GM19023 (cell line): ENCODE data around the gene BRWD1.
"Not testable (repeated sequence)": the region's sequence is repeated elsewhere in the genome, so short reads cannot be mapped to it uniquely, and the experiment has no call there.

ENCODE experiments used
- ATAC-seq: cut with Tn5 transposase; IDR thresholded peaks from one replicate; pipeline ENCODE4 v1.9.1; 2021; ENCODE audit warnings: mild to moderate bottlenecking, moderate library complexity; ENCODE audit not compliant: unreplicated experiment

Gene BRWD1

DNA sequence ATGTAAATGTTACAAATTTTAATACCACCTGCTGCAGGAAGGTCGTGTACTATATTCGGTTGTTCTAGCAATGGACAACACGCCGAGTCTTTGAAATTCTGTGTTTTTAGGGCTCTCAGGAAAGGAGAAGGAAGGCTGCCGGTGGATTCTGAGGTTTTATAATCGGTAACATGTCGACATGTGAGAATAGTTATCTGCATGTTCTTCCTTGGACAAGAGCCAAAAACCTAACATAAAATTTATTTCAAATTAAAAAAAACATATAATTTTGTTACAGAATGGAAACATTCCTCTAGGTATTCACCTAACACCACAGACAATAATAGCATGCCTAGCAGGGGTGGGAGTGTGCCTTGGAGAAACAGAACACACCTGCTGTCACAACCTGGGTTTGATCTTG lies 135.0 kb downstream of the BRWD1 start:
- no peak for ATAC-seq

DNA sequence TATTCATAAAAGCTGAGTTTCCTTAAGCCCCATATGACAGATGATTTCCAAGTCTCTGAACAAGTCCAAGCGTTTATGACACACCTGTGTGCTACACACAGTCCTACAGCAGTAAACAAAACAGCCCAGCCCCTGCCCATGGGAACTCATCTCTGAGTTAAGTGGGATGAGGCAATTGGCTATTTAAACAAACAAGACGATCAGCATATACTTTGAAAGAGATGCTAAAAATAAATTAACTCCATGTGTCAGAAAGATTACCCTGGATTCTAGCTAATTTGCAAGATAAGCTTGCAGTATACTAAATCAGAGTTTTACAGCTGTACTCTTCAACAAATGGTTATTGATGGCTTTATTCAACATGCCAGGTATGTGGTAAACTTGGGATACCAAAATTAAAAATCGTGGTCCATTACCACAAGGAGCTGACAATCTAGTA lies 137.1 kb downstream of the BRWD1 start:
- ATAC-seq: no peak

DNA sequence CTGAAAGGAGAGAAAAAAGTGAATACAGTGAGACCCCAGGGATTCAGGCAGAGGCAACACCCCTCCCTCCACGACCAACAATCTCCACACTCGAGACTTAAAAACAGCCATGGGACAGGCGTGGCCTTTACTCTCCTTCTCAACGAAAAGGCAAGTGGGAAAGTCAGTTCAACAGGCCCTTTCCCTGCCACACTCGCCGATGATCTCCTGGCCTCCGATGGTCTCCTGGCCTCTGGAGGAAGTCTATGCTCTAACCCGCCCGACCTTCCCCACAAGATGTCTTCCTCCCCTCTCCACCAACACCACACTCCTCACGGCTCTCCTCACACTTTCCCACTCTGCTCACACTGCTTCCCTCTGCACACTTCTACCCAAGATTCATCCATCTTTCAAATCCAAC lies 137.8 kb downstream of the BRWD1 start:
- no peak for ATAC-seq

DNA sequence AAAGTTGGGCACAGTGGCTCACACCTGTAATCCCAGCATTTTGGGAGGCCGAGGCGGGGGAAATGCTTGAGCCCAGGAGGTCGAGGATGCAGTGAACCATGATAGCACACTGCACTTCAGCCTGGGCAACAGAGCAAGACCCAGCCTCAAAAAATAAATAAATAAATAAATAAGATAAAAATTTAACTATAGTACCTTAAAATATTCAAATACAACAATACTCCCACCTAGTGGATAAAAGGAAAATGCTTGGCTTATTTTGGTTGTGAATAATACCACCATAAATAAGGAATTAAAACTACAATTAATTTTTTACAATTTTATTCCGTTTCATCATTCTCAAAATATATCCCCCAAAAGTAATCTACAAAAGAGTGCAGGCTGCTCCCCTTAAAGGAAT lies 138.3 kb downstream of the BRWD1 start:
- ATAC-seq: no peak

DNA sequence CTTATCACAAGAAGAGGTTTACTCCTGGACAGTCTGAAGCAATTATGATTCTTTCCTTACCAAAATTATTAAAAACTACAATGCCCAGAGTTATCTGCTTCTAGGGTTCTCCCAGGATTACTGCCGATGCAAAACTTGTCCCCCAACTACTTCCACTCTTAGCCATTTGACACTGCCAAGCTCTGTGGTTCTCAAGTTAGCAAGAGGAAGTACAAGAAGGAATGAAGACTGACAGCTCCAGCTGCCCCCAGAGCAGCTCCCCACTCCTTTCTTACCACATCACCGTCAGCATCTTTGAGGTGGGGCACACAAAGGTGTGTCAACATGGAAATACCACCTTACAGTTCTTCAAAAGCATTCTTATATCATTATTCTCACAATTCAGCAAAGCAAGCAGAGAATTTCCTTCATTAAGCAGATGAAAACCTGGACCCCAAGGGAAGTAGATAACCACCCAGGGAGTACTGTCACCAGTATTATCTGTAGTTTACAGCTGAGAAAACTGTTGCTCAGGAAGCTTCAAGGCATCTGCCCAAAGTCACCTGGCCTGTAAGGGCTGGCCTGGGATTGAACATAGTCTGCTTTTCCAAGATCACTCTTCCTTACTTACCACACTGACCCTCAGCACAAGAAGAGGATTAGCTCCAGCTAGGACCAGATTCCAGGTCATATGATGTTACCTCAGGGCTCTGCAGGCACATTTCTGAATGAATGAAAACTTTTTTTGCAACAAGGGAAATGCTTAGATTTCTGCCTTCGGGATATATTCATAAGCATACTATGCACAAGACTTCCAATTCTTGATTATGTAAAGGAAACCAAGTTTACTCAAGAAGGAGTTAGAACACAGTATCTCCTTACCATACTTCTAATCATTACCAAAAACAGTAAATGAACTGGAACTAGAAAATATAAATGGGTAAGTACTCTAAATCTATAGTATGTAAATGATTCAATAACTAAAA lies 139.4 kb downstream of the BRWD1 start:
- ATAC-seq: no peak

DNA sequence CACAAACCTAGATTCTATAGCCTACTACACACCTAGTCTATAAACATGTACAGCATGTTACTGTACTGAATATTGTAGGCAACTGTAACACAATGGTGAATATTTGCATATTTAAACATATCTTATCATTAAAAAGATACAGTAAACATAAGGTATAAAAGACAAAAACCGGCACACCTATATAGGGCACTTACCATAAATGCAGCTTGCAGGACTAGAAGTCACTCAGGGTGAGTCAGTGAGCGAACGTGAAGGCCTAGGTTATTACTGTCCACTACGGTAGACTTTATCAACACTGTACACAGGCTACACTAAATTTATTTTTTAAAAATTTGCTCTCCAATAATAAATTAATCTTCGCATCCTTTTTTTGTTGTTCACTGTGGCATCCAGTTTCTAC lies 143.5 kb downstream of the BRWD1 start:
- no peak for ATAC-seq

DNA sequence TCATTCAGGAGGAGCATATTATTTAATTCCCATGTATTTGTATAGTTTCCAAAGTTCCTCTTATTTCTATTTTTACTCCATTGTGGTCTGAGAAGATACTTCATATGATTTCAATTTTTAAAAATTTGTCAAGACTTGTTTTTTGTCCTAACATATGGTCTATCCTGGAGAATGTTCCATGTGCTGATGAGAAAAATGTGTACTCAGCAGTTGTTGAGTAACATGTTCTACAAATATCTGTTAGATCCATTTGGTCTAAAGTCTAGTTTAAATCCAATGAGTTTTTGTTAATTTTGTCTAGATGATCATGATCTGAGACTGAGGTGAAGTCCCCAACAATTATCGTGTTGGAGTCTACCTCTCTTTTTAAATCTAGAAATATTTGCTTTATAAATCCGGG lies 144.6 kb downstream of the BRWD1 start:
- ATAC-seq: no peak

DNA sequence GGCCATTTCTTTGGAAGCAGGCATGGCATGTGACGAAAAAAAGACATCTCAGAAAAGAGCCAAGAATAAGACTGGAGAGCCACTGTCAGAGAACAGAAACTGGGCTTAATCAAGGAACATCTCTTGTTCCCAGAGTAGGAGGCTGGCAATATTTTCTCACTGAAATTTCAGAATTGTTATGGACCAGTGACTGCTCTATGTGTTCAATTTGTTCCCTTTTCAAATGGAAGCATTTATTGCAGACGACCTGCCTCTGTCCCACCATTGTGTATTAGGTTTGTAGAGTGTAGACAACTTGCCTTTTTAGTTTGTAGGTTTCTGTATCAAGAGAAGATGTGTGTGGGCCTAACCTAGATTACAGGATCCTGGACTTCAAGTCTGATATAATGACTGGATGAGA lies 148.9 kb downstream of the BRWD1 start:
- no peak for ATAC-seq

DNA sequence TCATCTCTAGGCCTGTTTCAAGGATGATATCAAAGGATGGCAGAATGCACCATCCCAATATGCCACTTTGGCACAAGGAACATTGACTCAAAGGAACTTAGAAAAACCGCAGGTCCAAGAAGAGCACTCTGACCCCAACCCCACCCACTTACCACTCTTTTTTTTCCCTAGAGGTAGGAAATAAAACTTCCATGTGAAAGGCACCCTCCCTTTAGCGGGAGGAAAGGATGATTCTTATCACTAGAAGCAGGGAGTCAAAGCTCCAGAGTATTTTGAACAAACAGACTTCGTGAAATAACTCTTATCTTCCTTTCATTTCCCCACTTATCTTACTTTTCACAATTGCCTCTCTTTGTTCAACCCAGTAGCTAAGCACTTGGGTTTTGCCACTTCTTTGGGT lies 152.4 kb downstream of the BRWD1 start:
- ATAC-seq: no peak

DNA sequence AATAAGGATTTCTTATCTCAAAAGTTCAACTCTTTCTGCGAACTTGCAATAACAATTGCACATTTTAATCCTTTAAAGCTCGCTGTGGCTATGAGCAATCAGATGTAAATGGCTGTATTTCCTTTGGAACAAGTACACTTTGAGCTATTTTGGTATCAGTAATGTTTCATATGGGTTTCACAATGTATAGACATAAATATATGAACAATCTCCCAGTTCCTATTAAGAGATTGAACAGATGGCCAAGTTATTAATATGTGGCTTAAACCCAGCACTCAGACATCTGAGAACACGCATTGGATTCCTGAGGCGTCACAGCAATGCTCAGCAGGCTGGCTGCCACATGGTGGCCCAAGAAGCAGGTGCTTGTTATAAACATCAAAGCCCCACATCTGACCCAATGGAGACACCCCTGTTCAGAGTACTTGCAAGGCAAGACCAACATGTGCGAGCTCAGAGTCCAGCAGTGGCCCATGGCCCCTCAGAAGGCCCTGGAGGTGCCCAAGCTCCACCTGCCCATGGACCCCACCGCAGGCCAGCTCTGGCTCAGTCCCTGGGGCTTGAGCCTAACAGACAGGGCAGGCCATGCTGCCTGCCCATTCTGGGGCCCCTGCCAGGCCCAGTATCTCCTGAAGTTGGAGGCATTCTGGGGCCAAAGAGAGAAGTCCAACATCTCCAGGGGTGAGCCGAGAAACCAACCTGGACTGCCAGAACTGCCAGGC lies 153.9 kb downstream of the BRWD1 start:
- no peak for ATAC-seq

DNA sequence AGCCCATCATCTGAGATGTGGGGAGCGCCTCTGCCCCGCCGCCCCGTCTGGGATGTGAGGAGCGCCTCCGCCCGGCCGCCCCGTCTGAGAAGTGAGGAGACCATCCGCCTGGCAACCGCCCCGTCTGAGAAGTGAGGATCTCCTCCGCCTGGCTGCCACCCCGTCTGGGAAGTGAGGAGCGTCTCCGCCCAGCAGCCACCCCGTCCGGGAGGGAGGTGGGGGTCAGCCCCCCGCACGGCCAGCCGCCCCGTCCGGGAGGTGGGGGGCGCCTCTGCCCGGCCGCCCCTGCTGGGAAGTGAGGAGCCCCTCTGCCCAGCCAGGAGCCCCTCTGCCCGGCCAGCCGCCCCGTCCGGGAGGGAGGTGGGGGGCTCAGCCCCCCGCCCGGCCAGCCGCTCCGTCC lies 156.2 kb downstream of the BRWD1 start:
- not testable (repeated sequence) for ATAC-seq

DNA sequence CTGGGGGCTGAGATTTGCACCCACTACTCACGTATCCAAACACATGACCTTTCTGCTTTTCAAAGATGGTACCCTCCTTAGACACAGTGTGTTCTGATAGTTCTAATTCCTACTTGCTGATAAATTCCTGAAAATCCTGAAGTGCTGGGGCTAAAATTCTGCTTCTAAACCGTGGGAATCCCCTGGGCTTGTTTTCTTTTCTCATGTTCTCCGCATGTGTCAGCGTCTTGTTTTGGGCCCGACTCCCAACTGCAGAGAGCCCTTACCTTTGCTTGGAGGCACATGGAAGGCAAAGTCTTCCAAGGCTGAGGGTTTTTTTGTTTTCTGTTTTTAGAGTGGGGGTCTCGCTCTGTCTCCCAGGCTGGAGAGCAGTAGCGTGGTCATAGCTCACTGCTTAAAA lies 157.4 kb downstream of the BRWD1 start:
- ATAC-seq: no peak

DNA sequence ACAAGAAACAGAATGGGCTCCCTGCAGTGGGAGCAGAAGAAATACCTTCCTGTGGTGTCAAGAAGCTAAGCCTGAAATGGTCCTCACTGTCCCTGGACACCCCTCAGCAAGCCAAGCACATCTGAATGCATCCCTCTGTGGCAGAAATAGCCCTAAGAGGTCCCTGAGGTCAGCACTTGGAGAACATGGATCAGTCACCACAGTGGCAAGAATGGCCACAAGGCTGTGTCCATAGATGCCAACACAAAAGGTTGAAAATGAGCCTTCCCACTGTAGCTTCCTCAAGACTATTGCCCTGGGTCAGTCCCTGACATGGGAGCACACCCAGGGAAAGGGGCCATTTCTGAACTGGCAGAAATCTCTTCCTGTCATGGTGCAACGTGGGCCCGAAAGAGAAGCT lies 157.9 kb downstream of the BRWD1 start:
- no peak for ATAC-seq

DNA sequence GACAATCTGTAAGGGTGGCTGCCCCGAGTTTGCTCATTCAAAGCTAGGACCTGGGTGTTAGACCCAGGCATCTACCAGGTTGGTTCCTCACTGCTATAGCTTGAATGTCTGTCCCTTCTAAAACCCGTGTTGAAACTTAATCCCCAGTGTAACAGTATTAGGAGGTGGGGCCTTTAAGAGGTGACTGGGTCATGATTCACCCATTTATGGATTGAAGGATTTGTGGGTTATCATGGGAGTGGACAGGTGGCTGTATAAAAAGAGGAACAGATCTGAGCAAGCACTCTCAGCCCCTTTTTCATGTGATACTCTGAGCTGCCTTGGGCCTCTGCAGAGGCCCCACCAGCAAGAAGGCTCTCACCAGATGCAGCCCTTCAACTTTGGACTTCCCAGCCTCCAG lies 159.6 kb downstream of the BRWD1 start:
- ATAC-seq: no peak

DNA sequence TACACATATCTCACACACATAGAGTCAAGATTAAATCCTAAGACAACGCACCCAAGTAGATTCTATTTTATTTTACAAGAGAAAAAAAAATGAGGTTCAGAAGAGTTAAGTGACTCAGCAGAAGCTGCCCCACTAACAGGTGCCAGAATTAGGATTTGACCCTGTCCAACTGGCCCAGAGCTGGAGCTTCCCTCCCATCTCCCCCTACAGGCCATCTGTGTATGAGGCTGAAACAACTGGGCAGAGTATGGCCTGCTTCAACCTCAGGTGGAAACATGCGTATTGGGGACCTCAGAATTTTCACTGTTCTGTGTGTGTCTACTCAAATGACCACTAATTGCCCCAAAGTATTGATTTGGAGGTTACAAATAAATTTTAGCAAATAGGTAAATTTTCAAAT lies 160.1 kb downstream of the BRWD1 start:
- ATAC-seq: no peak

DNA sequence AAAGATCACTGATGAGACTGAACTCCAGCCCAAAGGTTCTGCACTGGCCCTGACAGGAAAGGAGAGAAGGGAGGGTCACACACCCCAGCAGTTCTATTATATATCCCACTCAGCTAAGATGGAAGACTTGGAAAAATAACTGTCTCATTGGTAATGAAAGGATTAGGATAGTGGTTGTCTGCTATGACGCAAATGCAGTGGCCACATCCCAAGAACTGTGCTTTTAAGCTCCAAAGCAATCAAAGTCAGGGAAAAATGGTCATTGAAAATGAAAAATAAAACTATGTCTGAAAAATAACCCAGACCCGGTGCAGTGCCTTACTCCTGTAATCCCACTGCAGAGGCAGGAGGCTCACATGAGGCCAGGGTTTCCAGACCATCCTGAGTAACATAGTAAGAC lies 161.2 kb downstream of the BRWD1 start:
- ATAC-seq: no peak

DNA sequence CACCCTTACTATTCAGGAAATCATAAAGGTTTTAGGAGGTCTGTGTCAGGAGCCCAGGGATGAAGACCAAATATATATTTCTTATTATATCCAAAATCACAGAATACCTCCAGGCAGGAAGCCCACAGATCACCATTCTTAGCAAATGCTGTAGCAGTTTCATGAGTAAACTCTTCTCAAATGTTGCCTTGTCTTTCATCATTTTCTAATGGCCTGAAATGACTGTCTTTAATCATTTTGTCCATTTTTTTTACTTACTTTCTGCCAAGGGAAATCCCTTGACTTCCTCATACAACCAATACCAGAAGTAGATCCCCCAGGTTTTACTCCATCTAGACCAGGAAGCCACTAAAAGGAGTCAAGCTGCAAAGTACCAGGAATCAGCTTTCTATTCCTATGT lies 162.6 kb downstream of the BRWD1 start:
- ATAC-seq: no peak

DNA sequence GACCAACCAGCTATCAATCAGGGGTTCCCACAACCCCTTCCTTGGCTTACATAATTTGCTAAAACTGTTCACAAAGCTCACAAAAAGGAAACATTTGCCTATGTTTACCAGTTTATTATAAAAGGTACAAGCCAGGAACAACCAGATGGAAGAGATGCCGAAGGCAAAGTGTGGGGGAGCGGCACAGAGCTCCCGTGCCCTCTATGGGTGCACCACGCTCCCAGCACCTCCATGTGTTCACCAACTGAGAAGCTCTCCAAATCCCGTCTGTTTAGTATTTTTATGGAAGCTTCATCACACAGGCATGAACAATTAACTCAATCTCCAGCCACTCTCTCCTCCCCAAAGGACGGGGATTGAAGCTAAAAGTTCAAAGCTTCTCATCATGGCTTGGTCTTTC lies 163.1 kb downstream of the BRWD1 start:
- ATAC-seq: no peak

DNA sequence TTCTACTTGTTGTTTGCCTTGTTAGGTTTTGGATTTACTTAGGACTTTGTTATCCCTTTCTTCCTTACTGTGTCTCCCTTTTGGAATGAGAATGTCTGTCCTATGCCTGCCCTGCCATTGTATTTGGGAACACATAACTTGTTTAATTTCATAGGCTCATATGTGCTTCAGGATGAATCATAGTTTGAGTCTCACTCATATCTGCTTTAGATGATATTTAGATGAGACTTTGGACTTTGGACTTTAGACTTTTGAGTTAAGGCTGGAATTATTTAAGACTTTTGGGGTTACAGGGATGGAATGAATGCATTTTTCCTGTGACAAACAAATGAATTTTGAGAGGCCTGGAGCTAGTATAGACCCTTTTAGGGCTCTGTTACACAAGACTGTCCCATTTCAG lies 163.6 kb downstream of the BRWD1 start:
- ATAC-seq: no peak

DNA sequence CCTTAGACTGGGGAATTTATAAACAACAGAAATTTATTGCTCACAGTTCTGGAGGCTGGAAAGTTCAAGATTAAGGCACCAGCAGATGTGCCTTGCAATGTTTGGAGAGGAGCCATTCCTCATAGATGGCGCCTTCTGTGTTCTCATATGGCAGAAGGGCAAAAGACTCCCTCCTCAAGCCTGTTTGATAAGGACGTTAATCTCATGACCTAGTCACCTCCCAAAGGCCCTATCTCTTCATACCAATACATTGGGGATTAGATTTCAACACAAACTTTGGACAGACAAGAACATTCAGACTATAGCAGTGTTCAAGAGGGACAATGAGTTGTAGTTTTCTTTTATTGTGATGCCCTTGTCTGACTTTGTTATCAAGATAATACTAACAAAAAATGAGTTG lies 164.5 kb downstream of the BRWD1 start:
- ATAC-seq: no peak

DNA sequence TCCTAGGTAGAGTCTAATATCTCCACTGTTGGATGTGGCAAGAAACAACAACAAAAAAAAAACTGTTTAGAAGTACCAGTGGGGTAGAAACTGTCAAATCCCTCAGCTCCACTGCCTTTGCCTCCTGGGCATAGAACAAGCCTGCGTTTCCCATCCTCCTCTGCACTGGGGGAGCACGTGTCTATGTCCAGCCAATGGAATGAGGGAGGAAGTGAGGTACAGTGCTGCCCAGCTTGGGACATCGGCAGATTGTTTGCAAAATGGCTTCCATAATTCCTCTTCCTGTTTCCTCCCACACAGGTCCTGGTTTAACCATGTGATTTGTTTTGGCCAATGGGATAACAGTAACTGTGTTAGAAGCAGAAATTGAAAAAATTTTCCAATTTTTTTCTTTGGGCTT lies 169.2 kb downstream of the BRWD1 start:
- ATAC-seq: no peak

DNA sequence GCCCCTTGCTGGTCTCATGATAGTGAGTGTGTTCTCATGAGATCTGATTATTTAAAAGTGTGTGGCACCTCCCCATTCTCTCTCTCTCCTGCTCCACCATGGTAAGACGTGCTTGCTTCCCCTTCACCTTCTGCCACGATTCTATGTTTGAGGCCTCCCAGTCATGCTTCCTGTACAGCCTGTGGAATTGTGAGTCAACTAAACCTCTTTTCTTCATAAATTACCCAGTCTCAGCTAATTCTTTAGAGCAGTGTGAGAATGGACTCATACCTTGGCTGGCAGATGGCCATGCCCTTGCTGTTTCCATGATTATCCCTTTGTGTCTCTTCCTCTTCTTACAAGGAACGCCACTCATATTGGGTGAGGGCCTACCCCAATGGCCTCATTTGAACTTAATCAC lies 170.5 kb downstream of the BRWD1 start:
- ATAC-seq: no peak
